Erythroblast (primary cell): ENCODE results near the gene NPFF.

Source experiments
- DNase-seq, 2 experiments: peaks; one replicate each; lab custom pipeline; 2025; lab: John Stamatoyannopoulos, UW
- GATA1 ChIP-seq: IDR thresholded peaks from 2 replicates; pipeline ENCODE4 v1.6.1; 2011; ENCODE audit warnings: low read depth, mild to moderate bottlenecking, control low read depth, low read length, moderate library complexity
- POLR2A ChIP-seq: IDR thresholded peaks from 2 replicates; pipeline ENCODE4 v1.6.1; 2011; ENCODE audit warnings: mild to moderate bottlenecking, low read length

Gene NPFF

GRCh38 chr12:53495903-53496751 is 11.2 kb downstream of the NPFF start:
- no peak for TF ChIP-seq POLR2A
- no peak for TF ChIP-seq GATA1
- peak; percentile 56 to 57 for DNase-seq

DNA sequence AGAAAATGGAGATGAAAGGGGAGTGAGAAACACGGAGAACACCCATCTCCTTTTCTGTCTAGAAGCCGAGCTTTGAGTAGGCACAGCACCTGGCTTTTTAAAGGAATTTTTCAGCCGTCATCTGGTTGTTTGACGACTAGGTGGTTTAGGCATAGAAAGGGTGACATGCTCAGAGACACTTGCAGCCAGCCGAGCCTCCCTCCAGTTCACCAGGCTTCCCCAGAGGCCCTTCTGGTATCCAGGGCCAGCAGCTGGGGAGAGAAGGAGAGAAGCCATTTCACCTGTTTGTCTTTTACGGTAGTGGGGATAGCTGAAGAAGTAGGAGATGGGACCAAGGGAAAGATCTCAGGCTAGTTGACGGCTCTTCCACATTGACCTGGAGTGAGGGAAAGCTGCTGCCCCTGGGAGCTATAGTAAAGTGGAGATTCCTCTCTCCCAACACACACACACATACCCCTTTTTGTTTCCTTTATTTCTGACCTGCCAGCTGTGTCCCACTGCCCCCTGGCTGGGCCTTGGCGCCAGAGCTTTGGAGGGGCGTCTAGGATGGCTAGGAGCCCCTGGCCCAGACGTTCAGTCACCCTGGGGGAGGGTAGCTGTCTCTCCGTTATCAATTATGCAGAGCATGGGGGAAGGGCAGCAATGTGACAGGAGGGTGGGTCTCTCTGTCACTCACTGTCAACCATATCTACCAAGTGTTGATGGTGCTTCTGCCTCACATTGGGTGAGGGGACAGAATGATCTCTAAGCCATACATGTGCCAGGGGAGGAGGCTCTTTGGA is 13.5 kb downstream of the NPFF start:
- no peak for TF ChIP-seq GATA1
- TF ChIP-seq POLR2A = no peak

GRCh38 chr12:53492830-53493609 is 14.3 kb downstream of the NPFF start:
- peak; percentile 91 to 94 for DNase-seq
- TF ChIP-seq POLR2A (peak; percentile 80), GATA1 (no peak)

More for the DNA sequence above, 13.5 kb downstream of the NPFF start:
- DNase-seq = peak; percentile 48 to 64

DNA sequence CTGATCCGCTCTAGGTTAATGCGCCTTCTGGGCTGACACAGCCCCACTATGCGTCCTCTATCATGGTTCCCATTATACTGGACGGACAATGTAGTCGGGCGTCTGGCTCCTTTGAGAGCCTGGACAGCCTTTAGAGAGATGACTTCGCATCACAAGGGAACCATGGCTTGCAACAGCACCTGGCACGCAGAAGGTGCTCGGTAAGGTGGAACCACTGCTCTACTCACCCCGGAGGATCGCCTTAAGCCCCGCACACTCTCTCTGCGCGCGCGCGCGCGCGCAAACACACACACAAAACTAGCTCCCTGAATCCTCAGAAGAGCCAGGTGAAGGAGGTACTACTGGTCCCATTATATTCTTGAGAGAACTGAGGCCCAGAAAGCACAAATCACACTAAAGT is 15.1 kb downstream of the NPFF start:
- TF ChIP-seq GATA1 (no peak), POLR2A (no peak)
- peak in 1 of 2 experiments; percentile 21 for DNase-seq

DNA sequence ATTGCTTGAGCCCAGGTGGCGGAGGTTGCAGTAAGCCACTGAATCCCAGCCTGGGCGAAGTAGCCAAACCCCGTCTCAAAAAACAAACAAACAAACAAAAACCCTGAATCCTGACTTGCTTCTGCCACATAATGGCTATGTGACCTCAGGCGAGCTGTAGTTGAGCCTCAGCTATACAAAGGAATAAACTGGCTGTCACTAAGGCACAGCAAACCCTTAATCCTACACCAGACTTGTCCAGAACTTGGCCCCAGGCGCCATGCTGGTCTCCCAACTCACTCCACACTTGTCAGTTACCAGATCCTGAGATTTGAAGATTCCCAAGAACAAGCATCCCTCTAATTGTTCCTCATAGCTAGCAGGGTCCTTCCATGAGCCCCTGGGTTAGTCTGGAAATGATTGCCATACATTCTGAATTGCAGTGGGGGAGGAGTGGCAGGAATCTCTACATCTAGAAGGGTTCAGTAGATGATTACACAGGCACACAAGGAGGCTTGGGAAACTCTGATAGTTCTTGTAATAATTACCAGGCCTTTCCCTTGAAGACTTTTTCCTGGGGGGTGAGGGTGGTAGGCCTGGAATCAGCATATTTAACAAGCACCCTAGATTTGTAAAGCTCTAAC is 17.9 kb downstream of the NPFF start:
- TF ChIP-seq GATA1 = no peak
- TF ChIP-seq POLR2A = no peak
- no peak for DNase-seq

DNA sequence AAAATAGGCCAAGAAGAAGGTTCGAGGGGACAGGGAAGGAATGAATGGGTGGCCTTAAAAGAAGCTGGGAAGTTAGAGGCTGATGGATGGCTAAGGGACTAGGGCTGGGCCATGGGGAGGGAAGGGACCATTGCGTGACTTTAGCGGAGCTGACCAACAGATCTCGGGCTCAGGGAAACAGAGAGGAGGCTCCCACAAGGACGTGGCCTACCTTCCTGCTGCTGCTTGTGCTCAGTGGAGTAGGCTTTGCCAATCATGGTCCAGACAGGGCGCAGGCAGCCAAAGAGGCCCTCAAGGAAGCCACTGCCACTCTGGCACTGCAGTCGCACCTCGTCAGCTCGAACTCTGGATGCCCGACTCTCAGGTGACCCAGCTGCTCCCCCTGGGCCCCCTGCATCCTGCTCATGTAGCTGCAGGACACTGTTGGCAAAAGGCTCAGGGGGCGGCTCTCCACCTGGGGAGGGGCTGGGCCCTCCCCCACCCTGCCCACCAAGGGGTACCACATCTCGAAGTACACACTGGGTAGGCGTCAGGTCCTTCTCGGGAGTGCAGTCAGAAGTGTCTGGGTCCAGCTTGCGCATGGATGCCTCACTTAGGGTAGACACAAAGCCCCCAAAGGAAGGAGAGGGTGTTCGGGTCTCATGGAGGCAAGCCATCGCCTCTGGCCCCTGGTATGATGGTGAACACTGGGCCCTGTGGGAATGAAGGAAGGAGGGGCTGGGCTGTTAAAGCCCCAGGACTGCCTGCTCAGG is 20.4 kb downstream of the NPFF start:
- no peak for TF ChIP-seq GATA1
- no peak for TF ChIP-seq POLR2A
- no peak for DNase-seq

GRCh38 chr12:53485955-53486735 is 21.1 kb downstream of the NPFF start:
- no peak for DNase-seq
- TF ChIP-seq GATA1 = no peak
- no peak for TF ChIP-seq POLR2A

DNA sequence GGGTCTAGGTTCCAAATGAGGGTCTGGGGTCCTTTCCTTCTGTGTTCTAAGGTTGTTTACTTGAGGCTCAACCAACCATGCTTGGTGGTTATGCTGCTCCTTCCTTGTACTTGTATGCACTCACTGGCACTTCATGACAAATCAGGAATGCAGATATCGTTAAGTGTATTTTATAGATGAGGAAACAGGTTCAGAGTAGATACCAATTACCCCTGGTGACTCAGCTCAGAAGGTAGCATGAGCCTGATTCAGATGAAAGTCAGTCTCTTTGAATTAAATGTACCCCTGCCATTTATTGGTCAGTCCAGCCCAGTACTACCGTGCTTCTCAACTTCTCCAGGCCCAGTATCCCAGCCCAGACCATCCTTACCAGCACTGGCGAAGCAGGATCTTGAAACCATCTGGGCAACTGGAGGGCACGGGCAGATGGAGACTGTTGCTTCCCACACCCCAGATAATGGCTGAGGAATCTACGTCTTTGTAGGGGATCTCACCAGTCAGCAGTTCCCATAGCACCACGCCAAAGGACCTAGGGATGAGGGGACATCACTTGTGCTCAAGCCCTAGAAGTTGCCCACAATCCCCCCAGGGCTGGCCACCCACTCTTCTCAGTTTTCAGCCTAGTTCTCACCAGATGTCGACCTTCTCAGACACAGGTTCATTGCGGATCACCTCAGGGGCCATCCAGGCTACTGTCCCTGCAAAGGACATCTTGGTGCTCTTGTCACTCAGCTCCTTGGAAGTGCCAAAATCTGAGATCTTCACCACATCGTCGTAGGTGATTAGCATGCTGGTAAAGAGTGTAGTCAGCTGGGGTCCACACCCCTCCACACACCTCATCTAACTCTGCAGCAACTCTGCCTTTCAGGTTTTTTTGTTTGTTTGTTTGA is 22.4 kb downstream of the NPFF start:
- TF ChIP-seq GATA1 (no peak), POLR2A (no peak)
- no peak for DNase-seq

DNA sequence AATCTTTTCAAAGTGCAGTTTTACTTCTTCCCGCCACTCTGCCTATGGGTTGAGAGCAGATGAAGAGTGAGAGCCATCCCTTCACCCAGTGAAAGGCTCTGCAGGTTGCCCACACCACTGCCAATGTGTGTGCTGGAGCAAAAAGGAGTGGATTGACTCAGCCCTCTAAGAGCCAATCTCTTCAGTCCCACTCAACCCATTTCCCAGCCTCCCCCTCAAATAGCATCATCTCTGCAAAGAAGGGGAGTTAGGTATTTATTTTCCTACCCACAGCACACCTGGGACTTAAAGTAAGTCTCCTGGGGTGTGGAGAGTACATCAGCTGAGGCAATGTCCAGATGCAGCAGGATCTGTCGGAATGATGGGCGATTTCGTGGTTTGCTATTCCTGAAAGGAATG is 23.3 kb downstream of the NPFF start:
- TF ChIP-seq GATA1 (no peak), POLR2A (no peak)
- no peak for DNase-seq

DNA sequence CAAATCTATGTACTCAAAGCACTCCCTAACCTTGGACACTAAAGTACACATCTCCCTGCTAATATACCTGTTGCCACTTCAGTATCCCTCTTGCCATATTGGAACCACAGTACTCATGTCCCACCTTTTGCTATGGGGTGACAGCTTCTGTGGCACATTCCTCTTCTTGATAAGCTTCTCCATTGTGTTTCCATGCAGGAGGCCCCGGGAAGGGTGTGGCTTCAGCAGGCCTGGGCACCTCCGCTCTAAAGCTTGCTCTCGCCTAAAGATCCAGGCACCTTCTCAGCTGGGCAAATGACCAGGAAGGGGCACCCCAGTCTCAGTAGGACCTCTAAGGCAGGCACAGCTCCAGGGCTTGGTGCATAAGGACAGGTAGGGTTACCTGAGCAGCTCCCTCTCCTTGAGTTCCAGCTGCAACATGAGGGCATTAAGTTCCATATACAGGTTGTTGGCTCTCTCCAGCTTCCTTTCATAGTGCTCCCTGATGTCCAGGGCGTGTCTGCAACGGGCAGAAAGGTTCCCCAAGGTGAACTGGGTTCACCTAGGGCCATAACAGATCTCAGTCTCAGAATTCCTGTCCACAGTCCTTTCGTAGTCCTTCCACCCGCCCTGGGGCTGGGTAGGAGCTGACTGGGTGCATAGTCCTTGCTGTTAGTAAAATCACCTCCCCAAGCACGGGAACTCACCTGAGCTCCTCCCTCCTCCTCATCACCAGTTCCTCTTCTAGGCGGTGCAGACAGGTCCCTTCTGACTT is 23.9 kb downstream of the NPFF start:
- DNase-seq = no peak
- TF ChIP-seq POLR2A = peak; percentile 42
- TF ChIP-seq GATA1 = no peak
